Stimulated activated CD8-positive, alpha-beta memory T cell treated with anti-CD3 and anti-CD28 coated beads, Interleukin-15, amount 100 ng/mL, for 48 hours (primary cell): ENCODE data around the gene SCFD2.
"Not testable (repeated sequence)": the region's sequence is repeated elsewhere in the genome, so short reads cannot be mapped to it uniquely, and the experiment has no call there.

ENCODE experiments used
- DNase-seq, 2 donors: peaks; one replicate each; pipeline ENCODE4 v3.0.0-alpha.2; 2020; ENCODE audit warnings: low read depth in 2 of 2

Gene SCFD2

GRCh38 chr4:53346392-53346791 lies 19.5 kb downstream of the SCFD2 start:
- not testable (repeated sequence) for DNase-seq

- not testable (repeated sequence) for DNase-seq
Measured at GRCh38 chr4:53340145-53340544, 25.7 kb downstream of the SCFD2 start.

- not testable (repeated sequence) for DNase-seq
Measured at GRCh38 chr4:53334916-53335315, 30.9 kb downstream of the SCFD2 start.

GRCh38 chr4:53326535-53326934 lies 39.3 kb downstream of the SCFD2 start:
- DNase-seq, result no peak

GRCh38 chr4:53322696-53323095 lies 43.2 kb downstream of the SCFD2 start:
- DNase-seq, result no peak

GRCh38 chr4:53321984-53322289 lies 43.9 kb downstream of the SCFD2 start:
- no peak for DNase-seq

GRCh38 chr4:53321151-53321983 lies 44.5 kb downstream of the SCFD2 start:
- no peak for DNase-seq

- DNase-seq, result no peak
Measured at GRCh38 chr4:53315300-53315699, 50.6 kb downstream of the SCFD2 start.

GRCh38 chr4:53314252-53314651 lies 51.6 kb downstream of the SCFD2 start:
- DNase-seq, result no peak

GRCh38 chr4:53313510-53313909 lies 52.4 kb downstream of the SCFD2 start:
- no peak for DNase-seq

GRCh38 chr4:53309321-53310040 lies 56.4 kb downstream of the SCFD2 start:
- no peak for DNase-seq

GRCh38 chr4:53307819-53308780 lies 57.8 kb downstream of the SCFD2 start:
- DNase-seq, result no peak

GRCh38 chr4:53307210-53307609 lies 58.7 kb downstream of the SCFD2 start:
- DNase-seq, result no peak

- no peak for DNase-seq
Measured at GRCh38 chr4:53306729-53307128, 59.1 kb downstream of the SCFD2 start.

- DNase-seq, result not testable (repeated sequence)
Measured at GRCh38 chr4:53292209-53292608, 73.7 kb downstream of the SCFD2 start.

- DNase-seq, result no peak
Measured at GRCh38 chr4:53281438-53281837, 84.4 kb downstream of the SCFD2 start.

- DNase-seq, result no peak
Measured at GRCh38 chr4:53280846-53281245, 85.0 kb downstream of the SCFD2 start.

- no peak for DNase-seq
Measured at GRCh38 chr4:53274609-53275268, 91.1 kb downstream of the SCFD2 start.

GRCh38 chr4:53273726-53274125 lies 92.1 kb downstream of the SCFD2 start:
- DNase-seq, result no peak

GRCh38 chr4:53267026-53267425 lies 98.8 kb downstream of the SCFD2 start:
- no peak for DNase-seq

- DNase-seq, result not testable (repeated sequence)
Measured at GRCh38 chr4:53255986-53256385, 109.9 kb downstream of the SCFD2 start.

- DNase-seq, result no peak
Measured at GRCh38 chr4:53240573-53240972, 125.3 kb downstream of the SCFD2 start.
